Keratinocyte (primary cell): ENCODE measurements around the gene SLC9A6. TPM values are rescaled to one million over a fixed set of nuclear protein-coding genes. Genes with fewer than 3 reads are reported as not detected.

Experiments
- DNase-seq: peaks from one replicate; pipeline ENCODE4 v3.0.0-alpha.2; 2011; ENCODE audit warnings: low read depth, missing footprints, low spot score
- FAIRE-seq: peaks from 2 replicates; lab custom pipeline; 2011; peaks lifted over from hg19 to GRCh38; lab: Jason Lieb, UNC
- H2AFZ ChIP-seq: 2 replicates; pipeline ENCODE4 v1.6.0; 2012; ENCODE audit warnings: low read length, control low read depth, inconsistent platforms; ENCODE audit not compliant: control insufficient read depth
- H3K27ac ChIP-seq: 2 replicates; pipeline ENCODE4 v1.5.1; 2011; ENCODE audit warnings: low read length; ENCODE audit not compliant: control insufficient read depth, insufficient read depth
- H3K27me3 ChIP-seq: 3 replicates; pipeline ENCODE4 v1.6.0; 2011; ENCODE audit warnings: low read length; ENCODE audit not compliant: control insufficient read depth, insufficient read depth; ENCODE audit errors: extremely low read depth
- H3K36me3 ChIP-seq, 2 experiments: 2 replicates in 1 of 2; 3 replicates in 1 of 2; pipeline ENCODE4 v1.5.1; 2011; ENCODE audit warnings: low read length in 2 of 2, mild to moderate bottlenecking in 1 of 2; ENCODE audit not compliant: control insufficient read depth in 2 of 2, insufficient read depth in 2 of 2; ENCODE audit errors: extremely low read depth in 1 of 2
- H3K4me1 ChIP-seq: 3 replicates; pipeline ENCODE4 v1.5.1; 2011; ENCODE audit warnings: low read length; ENCODE audit not compliant: control insufficient read depth, insufficient read depth; ENCODE audit errors: extremely low read depth
- H3K4me2 ChIP-seq: 3 replicates; pipeline ENCODE4 v1.6.0; 2011; ENCODE audit warnings: low read depth, low read length; ENCODE audit not compliant: control insufficient read depth, insufficient read depth; ENCODE audit errors: extremely low read depth
- H3K4me3 ChIP-seq, 3 experiments: fragments of 200-600 bp in 1 of 3; sonication (generic) in 1 of 3; 2 replicates in 2 of 3; 3 replicates in 1 of 3; pipeline ENCODE4 v1.5.1; 2011 to 2016; ENCODE audit warnings: low read length in 3 of 3, mild to moderate bottlenecking in 3 of 3, control low read depth in 2 of 3, inconsistent platforms in 1 of 3, low read depth in 1 of 3, mixed read lengths in 1 of 3, mixed run types in 1 of 3, moderate library complexity in 1 of 3; ENCODE audit not compliant: control insufficient read depth in 2 of 3, insufficient read depth in 2 of 3; ENCODE audit errors: extremely low read depth in 1 of 3
- H3K79me2 ChIP-seq: 2 replicates; pipeline ENCODE4 v1.6.0; 2012; ENCODE audit warnings: low read length; ENCODE audit not compliant: control insufficient read depth, insufficient read depth
- H3K9ac ChIP-seq: 3 replicates; pipeline ENCODE4 v1.6.0; 2011; ENCODE audit warnings: low read length; ENCODE audit not compliant: control insufficient read depth, insufficient read depth; ENCODE audit errors: extremely low read depth
- H3K9me1 ChIP-seq: 3 replicates; pipeline ENCODE4 v1.6.0; 2011; ENCODE audit warnings: low read length; ENCODE audit not compliant: control insufficient read depth, insufficient read depth; ENCODE audit errors: extremely low read depth
- H3K9me3 ChIP-seq: 2 replicates; pipeline ENCODE4 v1.5.1; 2012; ENCODE audit warnings: low read depth, low read length; ENCODE audit not compliant: control insufficient read depth
- H4K20me1 ChIP-seq: 3 replicates; pipeline ENCODE4 v1.6.0; 2011; ENCODE audit warnings: low read length; ENCODE audit not compliant: control insufficient read depth, insufficient read depth; ENCODE audit errors: extremely low read depth
- EZH2 ChIP-seq: IDR thresholded peaks from one replicate; pipeline ENCODE4 v1.6.1; 2012; ENCODE audit warnings: inconsistent platforms, mild to moderate bottlenecking, low read length, moderate library complexity
- dilution Hi-C: fragments of 300-500 bp; cut with MboI; formaldehyde crosslinking; loops from one replicate; pipeline ENCODE4 v1.7.0; 2020; ENCODE audit warnings: low sequenced_read_pairs; ENCODE audit not compliant: extremely low pct_ligation_motif_present
- polyA plus RNA-seq, 5 experiments: library from polyadenylated mRNA; depleted of rRNA in 3 of 5; stranded (reverse) in 3 of 5; stranded (forward) in 1 of 5; unstranded in 1 of 5; fragments of >200 nt; gene quantifications; 1 replicate in 1 of 5; 2 replicates in 3 of 5; 3 replicates in 1 of 5; pipeline versions ENCODE4 v1.2.1 to v1.2.3, GENCODE V29; 2011 to 2012; ENCODE audit warnings: missing spikeins in 2 of 5, low read depth in 1 of 5, low replicate concordance in 1 of 5
- TF ChIP-seq, protein P1 (sequence below), 3 experiments: IDR thresholded peaks in 1 of 3; conservative IDR thresholded peaks in 1 of 3; optimal IDR thresholded peaks in 1 of 3; 2 replicates in 2 of 3; 3 replicates in 1 of 3; pipeline versions ENCODE3 to v1.5.1; 2011; ENCODE audit warnings: low read length in 3 of 3, mild to moderate bottlenecking in 3 of 3, moderate library complexity in 2 of 3, control low read depth in 1 of 3, inconsistent platforms in 1 of 3; ENCODE audit not compliant: insufficient read depth in 2 of 3; ENCODE audit errors: extremely low read depth in 1 of 3

SLC9A6 gene
- polyA plus RNA-seq, 1 donor (not counting 4 experiments of a cell fraction or from before 2014, with no cell fraction given), result 17.4 TPM

DNA sequence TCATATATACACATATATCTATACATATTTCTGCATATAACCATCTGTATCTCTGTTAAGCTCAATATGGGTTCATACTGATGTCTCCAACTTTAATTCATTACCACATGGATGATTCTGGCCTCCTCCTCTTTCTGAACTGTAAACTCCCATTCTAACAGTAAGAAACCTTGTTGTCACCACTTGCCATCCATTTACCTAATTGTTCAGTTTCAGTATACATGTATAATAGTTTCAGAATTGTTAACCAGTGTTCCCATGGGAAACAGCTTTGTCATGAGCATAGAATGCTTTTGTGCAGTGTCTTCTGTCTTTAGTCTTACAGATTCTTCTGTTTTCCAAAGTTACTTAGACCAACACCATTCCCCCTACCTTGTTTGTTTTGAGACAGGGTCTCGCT, 35.9 kb downstream of the SLC9A6 start:
- no peak for FAIRE-seq
- dilution Hi-C loops, result no loop called here

DNA sequence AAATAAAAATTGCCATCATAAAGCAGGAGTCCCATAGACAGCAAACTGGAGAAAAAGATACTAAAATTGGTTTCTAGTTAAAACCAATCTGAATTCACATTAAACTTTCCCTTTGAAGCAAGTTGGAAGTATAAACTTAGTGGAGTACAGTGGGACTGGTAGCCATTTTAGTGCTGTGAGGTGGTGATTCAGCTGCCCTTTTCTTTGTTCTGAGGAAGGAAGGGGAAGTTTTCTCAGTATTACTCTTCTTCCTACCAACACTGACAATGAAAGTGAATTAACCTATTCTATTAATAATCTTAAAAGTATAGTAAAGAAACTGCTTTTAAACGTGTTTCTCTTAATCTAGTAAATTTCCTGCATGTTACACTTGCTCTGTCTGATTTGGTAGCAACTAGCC, 36.7 kb downstream of the SLC9A6 start:
- Histone ChIP-seq H3K9ac (no peak overlapping the region), H3K4me1 (no peaks in the 10 kb centered on the region), H3K9me3 (no peaks in the 10 kb centered on the region), H3K27me3 (no peaks in the 10 kb centered on the region), H3K79me2 (no peaks in the 10 kb centered on the region), H3K4me3 (no peak overlapping the region), H3K9me1 (no peaks in the 10 kb centered on the region), H3K27ac (no peak overlapping the region), H3K4me2 (no peak overlapping the region), H3K36me3 (no peaks in the 10 kb centered on the region), H4K20me1 (no peaks in the 10 kb centered on the region), H2AFZ (no peak overlapping the region)
- dilution Hi-C loops, result no loop called here
- TF ChIP-seq, protein P1, sequence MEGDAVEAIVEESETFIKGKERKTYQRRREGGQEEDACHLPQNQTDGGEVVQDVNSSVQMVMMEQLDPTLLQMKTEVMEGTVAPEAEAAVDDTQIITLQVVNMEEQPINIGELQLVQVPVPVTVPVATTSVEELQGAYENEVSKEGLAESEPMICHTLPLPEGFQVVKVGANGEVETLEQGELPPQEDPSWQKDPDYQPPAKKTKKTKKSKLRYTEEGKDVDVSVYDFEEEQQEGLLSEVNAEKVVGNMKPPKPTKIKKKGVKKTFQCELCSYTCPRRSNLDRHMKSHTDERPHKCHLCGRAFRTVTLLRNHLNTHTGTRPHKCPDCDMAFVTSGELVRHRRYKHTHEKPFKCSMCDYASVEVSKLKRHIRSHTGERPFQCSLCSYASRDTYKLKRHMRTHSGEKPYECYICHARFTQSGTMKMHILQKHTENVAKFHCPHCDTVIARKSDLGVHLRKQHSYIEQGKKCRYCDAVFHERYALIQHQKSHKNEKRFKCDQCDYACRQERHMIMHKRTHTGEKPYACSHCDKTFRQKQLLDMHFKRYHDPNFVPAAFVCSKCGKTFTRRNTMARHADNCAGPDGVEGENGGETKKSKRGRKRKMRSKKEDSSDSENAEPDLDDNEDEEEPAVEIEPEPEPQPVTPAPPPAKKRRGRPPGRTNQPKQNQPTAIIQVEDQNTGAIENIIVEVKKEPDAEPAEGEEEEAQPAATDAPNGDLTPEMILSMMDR (optimal IDR thresholded peaks at IDR 0.05 in 1 of 3, IDR thresholded peaks at IDR 0.05 in 1 of 3, conservative IDR thresholded peaks at IDR 0.05 in 1 of 3; ENCODE audit: extremely low read depth in 1 of 3, insufficient read depth in 2 of 3, low read length in 3 of 3), result no peak
- no peak for TF ChIP-seq EZH2
- no peak for DNase-seq
- FAIRE-seq, result no peak

More for the DNA sequence above, 35.9 kb downstream of the SLC9A6 start:
- Histone ChIP-seq H4K20me1 (no peaks in the 10 kb centered on the region), H3K4me2 (no peak overlapping the region), H2AFZ (no peak overlapping the region), H3K27ac (no peak overlapping the region), H3K27me3 (no peaks in the 10 kb centered on the region), H3K36me3 (no peaks in the 10 kb centered on the region), H3K9me3 (no peaks in the 10 kb centered on the region), H3K4me3 (no peak overlapping the region), H3K9ac (no peak overlapping the region), H3K79me2 (no peaks in the 10 kb centered on the region), H3K9me1 (no peaks in the 10 kb centered on the region), H3K4me1 (no peaks in the 10 kb centered on the region)
- TF ChIP-seq, protein P1 (optimal IDR thresholded peaks at IDR 0.05 in 1 of 3, IDR thresholded peaks at IDR 0.05 in 1 of 3, conservative IDR thresholded peaks at IDR 0.05 in 1 of 3; ENCODE audit: extremely low read depth in 1 of 3, insufficient read depth in 2 of 3, low read length in 3 of 3), result no peak
- no peak for TF ChIP-seq EZH2
- no peak for DNase-seq
